NCI-H187 (cell line): ENCODE measurements around the gene TOPORS.
A peak's percentile ranks its signal among the peaks of the same experiment; 100 is the strongest.
"Not testable (repeated sequence)": the region's sequence is repeated elsewhere in the genome, so short reads cannot be mapped to it uniquely, and the experiment has no call there.

Experiments used
- DNase-seq, 2 experiments: peaks; one replicate each; lab custom pipeline; 2025; lab: John Stamatoyannopoulos, UW

TOPORS gene

GRCh38 chr9:32566770-32567169 lies 14.4 kb upstream of the TOPORS start:
- no peak for DNase-seq

GRCh38 chr9:32565967-32566366 lies 13.6 kb upstream of the TOPORS start:
- no peak for DNase-seq

- no peak for DNase-seq
These were observed 6.1 kb upstream of the TOPORS start for GRCh38 chr9:32558408-32558934.

GRCh38 chr9:32554591-32554990 lies 2.2 kb upstream of the TOPORS start:
- no peak for DNase-seq

GRCh38 chr9:32554107-32554506 lies 1.7 kb upstream of the TOPORS start:
- DNase-seq: no peak

- peak in 1 of 2 experiments; percentile 32 for DNase-seq
These were observed 922 bp downstream of the TOPORS start for GRCh38 chr9:32551276-32552051.

- DNase-seq: peak; percentile 15 to 78
These were observed 1.7 kb downstream of the TOPORS start for GRCh38 chr9:32550562-32551275.

GRCh38 chr9:32550150-32550561 lies 2.2 kb downstream of the TOPORS start:
- no peak for DNase-seq

GRCh38 chr9:32548213-32548612 lies 4.2 kb downstream of the TOPORS start:
- DNase-seq: not testable (repeated sequence)

- no peak for DNase-seq
These were observed 6.5 kb downstream of the TOPORS start for GRCh38 chr9:32545884-32546283.

- no peak for DNase-seq
These were observed 9.3 kb downstream of the TOPORS start for GRCh38 chr9:32543047-32543446.

- no peak for DNase-seq
These were observed 18.6 kb downstream of the TOPORS start for GRCh38 chr9:32533816-32534215.

- DNase-seq: no peak
These were observed 19.1 kb downstream of the TOPORS start for GRCh38 chr9:32533336-32533735.

- DNase-seq: no peak
These were observed 25.7 kb downstream of the TOPORS start for GRCh38 chr9:32526707-32527048.

GRCh38 chr9:32526041-32526706 lies 26.2 kb downstream of the TOPORS start, which contains the start of gene RIGI:
Gene RIGI (minus strand): TSS chr9:32526196. CDS start chr9:32526166, 30 bp downstream.
- DNase-seq: peak; percentile 2 to 27

GRCh38 chr9:32525709-32526030 lies 26.7 kb downstream of the TOPORS start:
- DNase-seq: no peak

GRCh38 chr9:32524892-32525708 lies 27.3 kb downstream of the TOPORS start:
- DNase-seq: no peak

- DNase-seq: not testable (repeated sequence)
These were observed 27.9 kb downstream of the TOPORS start for GRCh38 chr9:32524558-32524891.

GRCh38 chr9:32523910-32524309 lies 28.5 kb downstream of the TOPORS start:
- no peak for DNase-seq

- no peak for DNase-seq
These were observed 34.1 kb downstream of the TOPORS start for GRCh38 chr9:32518276-32518675.

GRCh38 chr9:32516241-32516640 lies 36.1 kb downstream of the TOPORS start:
- no peak for DNase-seq

GRCh38 chr9:32508728-32509127 lies 43.7 kb downstream of the TOPORS start:
- DNase-seq: no peak
